Adipocyte (in vitro differentiated cells): ENCODE results near the gene SLC16A3.

Source experiments
- DNase-seq: peaks from one replicate; pipeline ENCODE4 v3.0.0-alpha.2; 2015; ENCODE audit warnings: low read depth
- H3K27me3 ChIP-seq: replicated peaks from 2 replicates; pipeline ENCODE4 v1.7.0; 2013; ENCODE audit warnings: mild to moderate bottlenecking, low read length, moderate library complexity; ENCODE audit not compliant: control insufficient read depth, insufficient read depth
- H3K36me3 ChIP-seq: 2 replicates; pipeline ENCODE4 v1.7.0; 2013; ENCODE audit warnings: low read length, mild to moderate bottlenecking, moderate library complexity; ENCODE audit not compliant: control insufficient read depth, insufficient read depth, severe bottlenecking
- H3K4me1 ChIP-seq: 2 replicates; pipeline ENCODE4 v1.7.0; 2013; ENCODE audit warnings: mild to moderate bottlenecking, low read length, moderate library complexity; ENCODE audit not compliant: control insufficient read depth, insufficient read depth
- H3K4me3 ChIP-seq: 2 replicates; pipeline ENCODE4 v1.7.0; 2013; ENCODE audit warnings: mild to moderate bottlenecking, low read length, moderate library complexity
- H3K9ac ChIP-seq: 2 replicates; pipeline ENCODE4 v1.7.0; 2013; ENCODE audit warnings: mild to moderate bottlenecking, low read length, moderate library complexity
- H3K9me3 ChIP-seq: 2 replicates; pipeline ENCODE4 v1.7.0; 2013; ENCODE audit warnings: mild to moderate bottlenecking, low read length, moderate library complexity; ENCODE audit not compliant: control insufficient read depth

The SLC16A3 gene

DNA sequence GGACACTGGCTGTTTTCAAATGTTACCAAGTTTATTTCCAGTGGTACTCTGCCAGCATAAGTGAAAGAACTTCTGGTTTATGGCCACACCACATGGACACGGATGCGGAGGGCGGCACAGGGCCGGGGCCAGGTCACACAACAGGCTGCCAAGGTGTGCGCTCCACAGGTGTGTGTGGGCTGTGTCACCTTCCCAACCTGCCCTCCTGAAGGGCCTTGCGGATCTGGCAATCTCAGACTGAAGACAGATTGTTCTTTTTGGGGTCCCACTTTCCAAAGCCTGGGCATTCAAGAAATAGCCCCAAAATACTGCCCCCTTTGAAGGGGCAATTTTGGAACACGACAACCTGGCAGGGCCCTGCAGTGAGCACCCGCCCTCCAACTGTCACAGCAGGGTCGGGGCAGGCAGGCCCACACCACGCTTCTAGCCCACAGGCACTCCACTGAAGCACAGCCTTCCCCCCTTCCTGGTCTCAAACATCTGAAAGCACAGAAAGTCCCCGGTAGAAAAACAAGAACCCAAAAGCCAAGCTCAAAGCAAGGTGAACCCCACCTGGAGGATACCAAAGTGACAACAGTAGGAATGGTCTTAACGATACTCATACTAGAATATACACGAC, 41.1 kb downstream of the SLC16A3 start:
- Histone ChIP-seq H3K9ac (no peak overlapping the region), H3K27me3 (no peaks in the 10 kb centered on the region), H3K4me3 (no peak overlapping the region), H3K36me3 (peaks cover 48% of the 10 kb centered on the region), H3K9me3 (no peaks in the 10 kb centered on the region), H3K4me1 (peaks cover 50% of the 10 kb centered on the region)
- DNase-seq = no peak

DNA sequence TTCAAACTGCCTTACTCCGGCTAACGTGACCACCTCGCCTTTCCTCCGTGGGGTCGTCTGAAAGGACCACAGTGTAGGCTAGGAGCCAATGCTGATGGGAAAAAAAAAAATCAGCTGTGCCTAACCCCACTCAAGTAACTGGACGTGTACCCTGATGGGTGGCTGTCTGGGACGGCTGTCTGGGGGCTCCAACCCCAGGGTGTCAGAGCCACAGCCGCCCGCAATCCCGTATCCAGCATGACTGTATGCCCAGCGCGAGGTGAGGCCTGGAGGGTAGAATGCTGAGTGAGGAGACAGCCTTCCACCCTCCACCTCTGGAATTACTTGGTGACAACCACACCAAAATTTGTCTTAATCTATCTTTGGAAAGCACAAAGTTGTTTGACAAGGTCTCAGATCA, 41.8 kb downstream of the SLC16A3 start:
- Histone ChIP-seq H3K4me3 (peak overlapping the region; percentile 6), H3K9me3 (no peaks in the 10 kb centered on the region), H3K36me3 (peaks cover 42% of the 10 kb centered on the region), H3K4me1 (peaks cover 50% of the 10 kb centered on the region), H3K9ac (no peak overlapping the region), H3K27me3 (no peaks in the 10 kb centered on the region)
- DNase-seq = no peak

DNA sequence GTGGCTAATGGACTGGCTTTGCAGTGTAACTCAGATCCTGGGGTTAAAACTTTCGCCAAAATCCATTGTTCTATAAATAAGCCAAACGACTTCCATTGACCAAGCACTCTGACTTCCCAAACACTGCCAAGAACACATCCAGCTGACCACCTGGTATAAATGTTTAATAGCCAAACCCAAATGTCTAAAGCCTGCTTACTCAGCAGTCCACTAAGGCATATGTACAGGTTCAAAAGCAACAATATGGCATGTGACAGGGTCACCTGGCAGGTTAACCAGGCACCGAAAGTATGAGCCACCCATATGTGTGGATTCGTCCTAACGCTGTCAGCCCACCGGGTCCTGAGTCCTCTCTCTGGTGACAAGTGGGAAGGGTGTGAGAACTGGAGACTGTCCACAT, 42.6 kb downstream of the SLC16A3 start:
- peak overlapping the region; percentile 91 for H3K4me3 ChIP-seq
- H3K9ac ChIP-seq = no peak overlapping the region
- H3K4me1 ChIP-seq = peaks cover 42% of the 10 kb centered on the region
- DNase-seq = no peak
- peaks cover 34% of the 10 kb centered on the region for H3K36me3 ChIP-seq
- no peaks in the 10 kb centered on the region for H3K9me3 ChIP-seq
- no peaks in the 10 kb centered on the region for H3K27me3 ChIP-seq

DNA sequence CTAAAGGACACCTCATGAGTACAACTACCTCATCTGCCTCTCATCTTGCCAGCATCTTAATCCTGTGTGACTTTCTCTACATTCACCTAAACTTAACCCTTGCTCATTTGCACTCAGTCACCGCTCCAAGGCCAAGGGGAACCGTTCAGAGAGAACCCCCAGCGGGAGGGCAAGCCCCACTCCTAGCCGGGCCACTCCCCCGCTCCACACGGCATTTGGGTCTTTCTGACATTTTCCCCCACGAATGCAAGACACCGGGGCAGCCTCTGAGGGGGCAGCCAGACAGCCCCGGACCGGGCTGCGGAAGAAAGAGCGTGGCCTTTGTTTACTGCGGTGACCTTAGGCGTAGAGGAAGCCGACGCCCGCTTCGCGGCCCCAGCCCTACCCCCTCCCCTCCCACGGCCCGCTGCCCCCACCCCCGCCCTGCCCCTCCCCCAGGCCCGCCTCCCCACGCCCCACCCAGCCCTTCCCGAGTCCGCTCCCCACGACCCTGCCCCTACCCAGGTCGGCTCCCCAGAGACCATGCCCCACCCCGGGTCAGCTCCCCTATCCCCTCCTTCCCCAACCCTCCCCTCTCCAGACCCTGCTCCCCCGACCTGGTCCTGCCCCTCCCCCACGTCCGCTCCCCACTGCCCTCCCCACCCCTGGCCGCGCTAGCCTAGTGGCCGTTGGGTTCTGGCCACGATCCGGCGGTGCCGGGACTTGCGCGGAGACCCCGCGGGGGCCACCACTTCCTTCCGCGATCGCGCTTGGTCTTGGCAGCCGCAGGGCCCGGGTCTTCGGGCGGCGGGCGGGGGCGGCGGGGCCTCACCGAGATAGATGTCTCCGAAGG, 43.9 kb downstream of the SLC16A3 start:
- Histone ChIP-seq H3K9me3 (no peaks in the 10 kb centered on the region), H3K9ac (peak overlapping the region; percentile 92), H3K4me1 (peaks cover 32% of the 10 kb centered on the region), H3K4me3 (peak overlapping the region; percentile 91), H3K36me3 (peaks cover 31% of the 10 kb centered on the region), H3K27me3 (no peaks in the 10 kb centered on the region)
- DNase-seq = peak; percentile 44

DNA sequence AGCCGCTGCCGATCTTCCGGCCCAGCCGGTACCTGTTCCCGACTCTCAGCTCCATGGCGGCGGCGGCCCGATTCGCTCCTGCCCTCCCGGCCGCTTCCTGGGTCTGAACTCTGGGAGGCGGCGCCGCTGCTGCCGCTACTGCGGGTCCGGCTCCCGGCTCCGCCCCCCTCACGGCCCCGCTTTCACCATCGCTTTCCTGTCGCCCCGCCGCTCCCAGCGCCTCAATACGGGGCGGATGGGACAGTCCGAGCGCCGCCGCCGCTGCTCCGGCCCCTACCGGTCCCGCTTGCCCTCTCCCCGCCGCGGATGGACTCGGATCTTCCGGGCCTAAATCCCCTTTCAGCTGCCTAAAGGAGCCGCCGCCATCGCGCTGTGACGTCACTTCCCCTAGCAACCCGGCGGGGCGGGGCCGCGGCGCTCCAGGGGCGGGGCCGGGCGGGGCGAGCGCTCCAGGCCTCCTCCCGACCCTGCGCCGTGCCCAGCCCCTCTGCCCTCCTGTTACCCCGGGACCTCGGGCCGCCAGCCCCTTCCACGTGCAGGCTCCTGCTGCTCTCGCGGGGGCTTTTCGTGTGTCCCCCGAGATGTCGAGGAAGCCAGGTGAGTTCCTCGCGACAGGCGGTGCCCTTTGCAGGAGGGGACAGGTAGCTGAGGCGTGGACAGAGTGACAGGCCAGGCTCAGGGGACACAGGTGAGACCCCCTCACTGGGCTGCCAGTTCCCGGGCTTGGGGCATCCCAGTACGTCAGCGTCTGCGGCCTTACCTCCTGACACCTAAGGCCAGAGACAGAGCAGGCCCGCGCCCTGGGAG, 44.7 kb downstream of the SLC16A3 start, which contains the start of gene CSNK1D:
Gene CSNK1D (minus strand): TSS at position 374 of the 807 bp plus-strand sequence. CDS start 319 bp downstream, at position 55.
- H3K9ac ChIP-seq = peak within 1 kb of the TSS; percentile 92
- peak; percentile 96 for DNase-seq
- H3K9me3 ChIP-seq = no peaks in the 10 kb centered on the region
- peaks cover 24% of the 10 kb centered on the region for H3K4me1 ChIP-seq
- H3K27me3 ChIP-seq = no peaks in the 10 kb centered on the region
- H3K4me3 ChIP-seq = peak within 1 kb of the TSS; percentile 91
- H3K36me3 ChIP-seq = peaks cover 25% of the 10 kb centered on the region

DNA sequence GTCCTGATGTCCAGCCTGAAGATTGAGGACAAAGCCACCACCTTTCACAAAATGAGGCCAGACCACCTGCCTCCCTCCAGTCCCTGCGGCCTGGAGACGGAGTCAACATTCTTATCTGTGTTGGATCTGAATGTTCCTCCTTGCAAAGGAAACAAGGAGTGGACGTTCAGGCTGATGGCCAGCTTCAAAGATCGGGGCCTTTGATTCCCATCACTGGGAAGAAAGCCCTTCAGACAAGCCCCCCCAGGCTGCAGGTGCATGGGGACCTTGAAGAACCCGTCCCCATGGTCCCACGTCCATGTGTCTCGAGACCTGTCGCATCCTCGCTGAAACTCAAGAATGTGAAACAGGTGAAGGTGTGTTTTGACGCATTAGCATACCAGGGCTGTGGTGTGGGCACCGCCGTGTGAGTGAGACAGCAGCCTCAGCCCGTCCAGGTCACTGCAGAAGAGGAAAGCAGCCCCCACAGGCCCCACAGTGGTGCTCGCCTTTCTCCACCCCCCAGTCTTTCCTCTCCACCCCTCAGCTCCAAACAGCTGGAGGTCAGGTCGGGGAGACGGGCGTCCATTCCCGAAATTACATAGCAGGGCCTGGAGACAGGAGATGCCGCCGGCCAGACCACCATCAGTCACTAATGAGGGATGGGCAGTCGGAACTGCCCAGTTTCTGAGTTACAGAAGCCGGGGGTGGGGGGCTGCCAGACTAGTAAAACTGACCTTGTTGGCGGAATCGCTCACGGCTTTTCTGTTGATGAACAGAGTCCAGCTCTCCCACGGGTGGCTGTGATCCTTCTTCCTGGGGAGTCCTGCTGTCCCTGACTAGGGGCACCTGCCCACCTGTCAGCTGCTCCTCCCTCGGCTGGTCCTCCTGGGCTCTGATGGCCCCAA, 45.5 kb downstream of the SLC16A3 start:
- no peak for DNase-seq
- peaks cover 24% of the 10 kb centered on the region for H3K36me3 ChIP-seq
- peaks cover 16% of the 10 kb centered on the region for H3K4me1 ChIP-seq
- H3K4me3 ChIP-seq = peak overlapping the region; percentile 80
- H3K9ac ChIP-seq = peak overlapping the region; percentile 76
- no peaks in the 10 kb centered on the region for H3K27me3 ChIP-seq
- H3K9me3 ChIP-seq = no peaks in the 10 kb centered on the region

DNA sequence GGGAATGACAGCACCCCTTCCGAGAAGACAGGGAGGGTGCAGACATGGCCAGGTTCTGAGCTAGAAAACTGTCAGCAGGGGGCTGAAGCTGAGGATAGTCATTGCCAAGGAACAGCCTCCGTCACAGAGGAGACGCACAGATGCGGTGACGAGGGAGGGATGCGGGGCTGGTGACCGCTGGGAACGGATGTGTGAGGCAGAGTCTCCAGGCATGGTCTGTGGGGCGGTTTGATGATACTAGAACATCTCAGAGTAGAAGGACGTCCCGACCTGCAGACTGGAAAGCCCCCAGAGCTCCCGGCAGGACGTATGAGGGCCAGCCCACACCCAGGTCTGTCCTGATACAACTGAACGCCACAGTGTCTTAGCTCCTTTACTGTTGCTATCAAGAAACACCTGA, 46.5 kb downstream of the SLC16A3 start:
- peaks cover 14% of the 10 kb centered on the region for H3K36me3 ChIP-seq
- H3K9me3 ChIP-seq = no peaks in the 10 kb centered on the region
- DNase-seq = no peak
- H3K4me1 ChIP-seq = peaks cover 12% of the 10 kb centered on the region
- H3K4me3 ChIP-seq = no peak overlapping the region
- no peaks in the 10 kb centered on the region for H3K27me3 ChIP-seq
- no peak overlapping the region for H3K9ac ChIP-seq

DNA sequence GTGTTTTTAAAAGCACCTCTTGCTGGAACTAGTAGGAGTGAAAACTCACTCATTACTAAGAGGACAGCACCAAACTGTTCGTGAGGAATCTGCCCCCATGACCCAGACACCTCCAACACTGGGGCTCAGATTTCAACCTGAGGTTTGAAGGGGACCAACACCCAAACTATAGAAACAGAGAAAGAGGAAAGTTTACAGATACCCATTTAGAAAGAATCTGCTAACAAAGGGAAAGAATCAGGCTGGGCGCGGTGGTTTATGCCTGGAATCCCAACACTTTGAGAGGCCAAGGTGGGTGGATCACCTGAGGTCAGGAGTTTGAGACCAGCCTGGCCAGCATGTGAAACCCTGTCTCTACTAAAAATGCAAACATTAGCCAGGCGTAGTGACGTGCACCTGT, 48.1 kb downstream of the SLC16A3 start:
- peaks cover 5% of the 10 kb centered on the region for H3K4me1 ChIP-seq
- peaks cover under 1% of the 10 kb centered on the region for H3K36me3 ChIP-seq
- no peaks in the 10 kb centered on the region for H3K27me3 ChIP-seq
- no peak overlapping the region for H3K9ac ChIP-seq
- H3K9me3 ChIP-seq = no peaks in the 10 kb centered on the region
- H3K4me3 ChIP-seq = no peak overlapping the region
- no peak for DNase-seq

DNA sequence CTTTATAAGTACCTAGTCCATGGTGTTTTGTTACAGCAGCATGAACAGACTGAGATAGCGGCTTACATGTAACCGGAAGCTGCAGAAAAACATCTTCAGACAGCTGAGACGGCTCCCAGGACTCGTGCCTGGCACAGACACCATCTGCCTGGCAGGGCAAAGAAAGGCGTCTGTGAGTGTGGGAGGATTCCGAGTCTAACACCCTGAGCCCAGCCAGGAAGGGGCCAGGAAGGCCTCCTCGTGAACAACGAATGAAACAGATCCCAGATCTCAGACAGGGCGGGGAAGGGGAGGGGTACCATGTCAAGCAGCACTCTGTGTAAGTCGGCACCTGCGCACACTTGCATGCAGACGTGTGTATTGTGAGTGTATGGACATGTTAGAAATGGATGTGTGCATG, 49.0 kb downstream of the SLC16A3 start:
- Histone ChIP-seq H3K27me3 (no peaks in the 10 kb centered on the region), H3K9me3 (no peaks in the 10 kb centered on the region), H3K4me3 (no peak overlapping the region), H3K9ac (no peak overlapping the region), H3K36me3 (no peaks in the 10 kb centered on the region), H3K4me1 (peaks cover 5% of the 10 kb centered on the region)
- no peak for DNase-seq

DNA sequence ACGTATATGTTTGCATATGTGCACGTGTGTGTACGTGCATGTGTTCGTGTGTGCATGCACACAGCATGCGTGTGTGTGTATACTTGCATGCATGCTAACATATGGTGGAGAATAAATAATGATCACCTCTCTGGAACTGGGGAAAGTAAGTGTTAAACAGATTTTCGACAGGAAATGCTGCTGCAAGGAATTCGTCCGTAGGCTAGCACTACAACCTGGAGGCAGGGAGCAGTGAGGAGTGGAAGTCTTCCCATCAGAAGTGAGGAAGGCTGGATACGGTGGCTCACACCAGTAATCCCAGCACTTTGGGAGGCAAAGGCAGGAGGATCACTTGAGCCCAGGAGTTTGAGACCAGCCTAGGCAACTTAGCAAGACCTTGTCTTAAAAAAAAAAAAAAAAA, 49.5 kb downstream of the SLC16A3 start:
- Histone ChIP-seq H3K4me1 (peaks cover 5% of the 10 kb centered on the region), H3K9ac (no peak overlapping the region), H3K27me3 (no peaks in the 10 kb centered on the region), H3K36me3 (no peaks in the 10 kb centered on the region), H3K4me3 (no peak overlapping the region), H3K9me3 (no peaks in the 10 kb centered on the region)
- DNase-seq = no peak
